Fibroblast of skin of left biceps (primary cell): Measurements from ENCODE around the gene RTN4IP1.

Experiments used
- DNase-seq, 2 experiments: peaks; one replicate each; pipeline ENCODE4 v3.0.0-alpha.2; 2013; ENCODE audit warnings: low read depth in 2 of 2

The RTN4IP1 gene

GRCh38 chr6:106547601-106548453 lies 81.5 kb downstream of the RTN4IP1 start:
- peak; percentile 64 to 70 for DNase-seq

GRCh38 chr6:106546691-106547414 lies 82.4 kb downstream of the RTN4IP1 start:
- DNase-seq: no peak

GRCh38 chr6:106546261-106546690 lies 83.0 kb downstream of the RTN4IP1 start:
- no peak for DNase-seq

- no peak for DNase-seq
Measured at GRCh38 chr6:106540907-106541306, 88.4 kb downstream of the RTN4IP1 start.

- DNase-seq: no peak
Measured at GRCh38 chr6:106540432-106540831, 88.9 kb downstream of the RTN4IP1 start.

GRCh38 chr6:106539936-106540335 lies 89.4 kb downstream of the RTN4IP1 start:
- DNase-seq: no peak

GRCh38 chr6:106538145-106538544 lies 91.2 kb downstream of the RTN4IP1 start:
- no peak for DNase-seq

GRCh38 chr6:106537662-106538061 lies 91.6 kb downstream of the RTN4IP1 start:
- DNase-seq: no peak

- no peak for DNase-seq
Measured at GRCh38 chr6:106536851-106537250, 92.4 kb downstream of the RTN4IP1 start.

- DNase-seq: no peak
Measured at GRCh38 chr6:106536357-106536756, 92.9 kb downstream of the RTN4IP1 start.

GRCh38 chr6:106535012-106535411 lies 94.3 kb downstream of the RTN4IP1 start:
- no peak for DNase-seq

- DNase-seq: no peak
Measured at GRCh38 chr6:106534564-106534982, 94.7 kb downstream of the RTN4IP1 start.

GRCh38 chr6:106534004-106534403 lies 95.3 kb downstream of the RTN4IP1 start:
- DNase-seq: no peak

GRCh38 chr6:106533054-106533453 lies 96.2 kb downstream of the RTN4IP1 start:
- DNase-seq: no peak

- peak; percentile 90 to 91 for DNase-seq
Measured at GRCh38 chr6:106530502-106530901, 98.8 kb downstream of the RTN4IP1 start.

- no peak for DNase-seq
Measured at GRCh38 chr6:106530026-106530425, 99.3 kb downstream of the RTN4IP1 start.

GRCh38 chr6:106529438-106529837 lies 99.9 kb downstream of the RTN4IP1 start:
- DNase-seq: no peak

- DNase-seq: no peak
Measured at GRCh38 chr6:106528521-106528920, 100.8 kb downstream of the RTN4IP1 start.

- DNase-seq: peak; percentile 91 to 94
Measured at GRCh38 chr6:106527979-106528378, 101.3 kb downstream of the RTN4IP1 start.

- no peak for DNase-seq
Measured at GRCh38 chr6:106527117-106527516, 102.2 kb downstream of the RTN4IP1 start.

- no peak for DNase-seq
Measured at GRCh38 chr6:106525882-106526275, 103.4 kb downstream of the RTN4IP1 start.

- DNase-seq: no peak
Measured at GRCh38 chr6:106525107-106525881, 104.0 kb downstream of the RTN4IP1 start.
